Calu3 (cell line): ENCODE measurements around the gene BIRC6. TPM values are rescaled to one million over a fixed set of nuclear protein-coding genes. Genes with fewer than 3 reads are reported as not detected.
"Not testable (repeated sequence)": the region's sequence is repeated elsewhere in the genome, so short reads cannot be mapped to it uniquely, and the experiment has no call there.

Experiments used
- BruUV-seq: library from RNA; stranded (reverse); fragments of 400-500 nt; replicated peaks from 2 replicates; lab custom pipeline; 2021; lab: Mats Ljungman, UMichigan
- CTCF ChIA-PET: fragments of 300-600 bp; sonication (Branson Sonifier 250); formaldehyde crosslinking; loops from one replicate; lab custom pipeline; 2022; ENCODE audit warnings: antibody characterized with exemption; lab: Charles Lee
- DNase-seq: peaks from one replicate; pipeline ENCODE4 v3.0.0; 2022
- H3K27ac Mint-ChIP-seq: one replicate; pipeline ENCODE4 v1.8.0; 2022; ENCODE audit warnings: mixed read lengths; ENCODE audit not compliant: unreplicated experiment
- H3K27me3 Mint-ChIP-seq: one replicate; pipeline ENCODE4 v1.8.0; 2022; ENCODE audit warnings: mixed read lengths; ENCODE audit not compliant: unreplicated experiment
- H3K36me3 Mint-ChIP-seq: one replicate; pipeline ENCODE4 v1.8.0; 2022; ENCODE audit warnings: mild to moderate bottlenecking, moderate library complexity, mixed read lengths; ENCODE audit not compliant: insufficient read depth, unreplicated experiment
- H3K4me1 Mint-ChIP-seq: one replicate; pipeline ENCODE4 v1.8.0; 2022; ENCODE audit warnings: mild to moderate bottlenecking, low read depth, mixed read lengths; ENCODE audit not compliant: unreplicated experiment
- H3K4me3 Mint-ChIP-seq: one replicate; pipeline ENCODE4 v1.8.0; 2022; ENCODE audit warnings: mild to moderate bottlenecking, low read depth, moderate library complexity, mixed read lengths; ENCODE audit not compliant: unreplicated experiment
- H3K9me3 Mint-ChIP-seq: one replicate; pipeline ENCODE4 v1.8.0; 2022; ENCODE audit warnings: low read depth, mixed read lengths; ENCODE audit not compliant: unreplicated experiment
- intact Hi-C: fragments of 100-400 bp; cut with micrococcal nuclease; formaldehyde crosslinking; loops from one replicate; pipeline ENCODE4 v1.10.0; 2022; ENCODE audit not compliant: unreplicated experiment
- total RNA-seq: library from RNA; stranded (reverse); gene quantifications from 2 replicates; pipeline ENCODE4 v1.2.3, GENCODE V29; 2022
- TF ChIP-seq, protein P1 (sequence below): fragments of 200-600 bp; IDR thresholded peaks from one replicate; pipeline ENCODE4 v1.8.0; 2022; ENCODE audit warnings: antibody characterized with exemption; ENCODE audit not compliant: unreplicated experiment

Gene BIRC6
- total RNA-seq, 1 experiment from 2014 or later, result 91.0 TPM

DNA sequence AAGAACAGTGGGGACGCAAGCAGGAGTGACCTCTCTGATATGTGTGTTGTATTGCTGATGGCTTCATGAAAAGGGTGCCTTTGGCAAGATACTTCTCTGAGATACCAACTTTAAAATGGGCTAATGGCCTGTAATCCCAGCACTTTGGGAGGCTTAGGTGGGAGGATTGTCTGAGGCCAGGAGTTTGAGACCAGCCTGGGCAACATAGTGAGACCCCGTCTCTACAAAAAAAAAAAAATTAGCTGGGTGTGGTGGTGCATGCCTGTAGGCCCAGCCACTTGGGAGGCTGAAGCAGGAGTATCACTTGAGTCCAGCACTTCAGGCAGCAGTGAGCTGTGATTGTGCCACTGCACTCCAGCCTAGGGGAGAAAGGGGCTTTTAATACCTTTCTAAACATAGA is 9.8 kb downstream of the BIRC6 start:
- Mint-ChIP-seq H3K4me1 (peaks cover 10% of the 10 kb centered on the region), H3K27ac (no peak overlapping the region), H3K27me3 (no peaks in the 10 kb centered on the region), H3K9me3 (no peaks in the 10 kb centered on the region), H3K36me3 (no peaks in the 10 kb centered on the region), H3K4me3 (no peak overlapping the region)
- DNase-seq, result no peak
- TF ChIP-seq, protein P1, sequence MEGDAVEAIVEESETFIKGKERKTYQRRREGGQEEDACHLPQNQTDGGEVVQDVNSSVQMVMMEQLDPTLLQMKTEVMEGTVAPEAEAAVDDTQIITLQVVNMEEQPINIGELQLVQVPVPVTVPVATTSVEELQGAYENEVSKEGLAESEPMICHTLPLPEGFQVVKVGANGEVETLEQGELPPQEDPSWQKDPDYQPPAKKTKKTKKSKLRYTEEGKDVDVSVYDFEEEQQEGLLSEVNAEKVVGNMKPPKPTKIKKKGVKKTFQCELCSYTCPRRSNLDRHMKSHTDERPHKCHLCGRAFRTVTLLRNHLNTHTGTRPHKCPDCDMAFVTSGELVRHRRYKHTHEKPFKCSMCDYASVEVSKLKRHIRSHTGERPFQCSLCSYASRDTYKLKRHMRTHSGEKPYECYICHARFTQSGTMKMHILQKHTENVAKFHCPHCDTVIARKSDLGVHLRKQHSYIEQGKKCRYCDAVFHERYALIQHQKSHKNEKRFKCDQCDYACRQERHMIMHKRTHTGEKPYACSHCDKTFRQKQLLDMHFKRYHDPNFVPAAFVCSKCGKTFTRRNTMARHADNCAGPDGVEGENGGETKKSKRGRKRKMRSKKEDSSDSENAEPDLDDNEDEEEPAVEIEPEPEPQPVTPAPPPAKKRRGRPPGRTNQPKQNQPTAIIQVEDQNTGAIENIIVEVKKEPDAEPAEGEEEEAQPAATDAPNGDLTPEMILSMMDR, result no peak
- CTCF ChIA-PET, result no interaction called here
- no TSS peak for BruUV-seq
- intact Hi-C loops, result no loop called here

DNA sequence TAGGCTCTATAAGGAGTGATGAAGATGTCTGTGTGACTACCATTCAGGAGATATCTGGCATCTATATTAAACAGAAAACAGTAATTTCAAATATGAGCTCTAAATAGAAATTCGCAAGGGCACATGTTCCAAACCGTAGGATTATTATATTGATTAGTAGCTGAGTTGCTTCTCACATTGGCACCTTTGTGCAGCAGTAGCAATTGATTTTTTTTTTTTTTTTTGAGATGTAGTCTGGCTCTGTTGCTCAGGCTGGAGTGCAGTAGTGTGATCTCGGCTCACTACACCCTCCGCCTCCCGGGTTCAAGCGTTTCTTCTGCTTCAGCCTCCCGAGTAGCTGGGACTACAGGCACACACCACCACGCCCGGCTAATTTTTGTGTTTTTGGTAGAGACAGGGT is 12.4 kb downstream of the BIRC6 start:
- Mint-ChIP-seq H3K27me3 (no peaks in the 10 kb centered on the region), H3K9me3 (no peaks in the 10 kb centered on the region), H3K27ac (no peak overlapping the region), H3K4me3 (no peak overlapping the region), H3K4me1 (peaks cover 1% of the 10 kb centered on the region), H3K36me3 (peaks cover 6% of the 10 kb centered on the region)
- CTCF ChIA-PET, result no interaction called here
- intact Hi-C loops, result no loop called here
- TF ChIP-seq, protein P1, result no peak
- BruUV-seq, result no TSS peak
- DNase-seq, result no peak

DNA sequence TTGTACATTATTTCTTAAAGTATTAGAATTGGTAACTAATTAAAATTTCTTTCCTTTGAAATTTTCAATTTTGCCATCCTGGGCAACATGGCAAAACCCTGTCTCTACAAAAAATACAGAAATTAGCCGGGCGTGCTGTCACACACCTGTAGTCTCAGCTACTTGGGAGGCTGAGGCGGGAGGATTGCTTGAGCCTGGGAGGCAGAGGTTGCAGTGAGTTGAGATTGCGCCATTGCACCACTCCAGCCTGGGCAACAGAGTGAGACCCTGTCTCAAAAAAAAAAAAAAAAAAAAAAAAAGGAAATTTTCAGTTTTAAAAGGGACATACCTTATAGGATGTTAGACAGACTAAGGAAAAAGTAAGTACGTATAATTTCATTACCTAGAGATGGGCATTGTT is 14.1 kb downstream of the BIRC6 start:
- H3K9me3 Mint-ChIP-seq, DNase-seq, H3K4me1 Mint-ChIP-seq, H3K4me3 Mint-ChIP-seq, H3K36me3 Mint-ChIP-seq, H3K27ac Mint-ChIP-seq, H3K27me3 Mint-ChIP-seq, intact Hi-C loops, BruUV-seq: not testable (repeated sequence)
- CTCF ChIA-PET, result interaction anchor here (0.6 kb wide), 1 partner anchor 335 kb away, joined by 4 read pairs; no protein-coding TSS in a partner anchor

DNA sequence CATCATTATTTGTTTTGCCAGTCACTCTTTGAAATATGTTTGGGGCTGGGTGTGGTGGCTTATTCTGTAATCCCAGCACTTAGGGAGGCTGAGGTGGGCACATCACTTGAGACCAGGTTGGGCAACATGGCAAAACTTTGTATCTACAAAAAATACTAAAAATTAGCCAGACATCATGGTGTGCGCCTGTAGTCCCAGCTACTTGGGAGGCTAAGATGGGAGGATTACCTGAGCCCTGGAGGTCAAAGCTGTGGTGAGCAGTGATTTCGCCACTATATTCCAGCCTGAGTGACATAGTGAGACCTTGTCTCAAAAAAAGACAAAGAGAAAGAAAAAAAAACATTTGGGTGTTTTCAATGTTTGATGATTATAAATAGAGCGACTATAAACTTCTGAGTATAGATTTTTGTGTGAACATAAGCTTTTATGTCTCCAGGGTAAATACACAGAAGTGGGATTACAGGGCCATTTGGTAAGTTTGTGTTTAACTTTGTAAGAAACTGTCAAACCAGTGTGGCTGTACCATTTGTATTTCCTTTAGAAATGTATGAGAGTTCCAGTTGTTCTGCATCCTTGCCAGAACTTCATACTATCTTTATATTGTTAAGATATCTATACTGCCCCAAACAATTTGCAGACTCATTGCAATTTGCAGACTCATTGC is 15.8 kb downstream of the BIRC6 start:
- intact Hi-C loops, result no loop called here
- no peak for DNase-seq
- Mint-ChIP-seq H3K4me1 (peaks cover 6% of the 10 kb centered on the region), H3K9me3 (no peaks in the 10 kb centered on the region), H3K27ac (no peak overlapping the region), H3K4me3 (no peak overlapping the region), H3K36me3 (peaks cover 6% of the 10 kb centered on the region), H3K27me3 (no peaks in the 10 kb centered on the region)
- BruUV-seq, result no TSS peak
- TF ChIP-seq, protein P1, result no peak
- CTCF ChIA-PET, result interaction anchor here (0.7 kb wide), 1 partner anchor 8 kb away, joined by 5 read pairs; no protein-coding TSS in a partner anchor

DNA sequence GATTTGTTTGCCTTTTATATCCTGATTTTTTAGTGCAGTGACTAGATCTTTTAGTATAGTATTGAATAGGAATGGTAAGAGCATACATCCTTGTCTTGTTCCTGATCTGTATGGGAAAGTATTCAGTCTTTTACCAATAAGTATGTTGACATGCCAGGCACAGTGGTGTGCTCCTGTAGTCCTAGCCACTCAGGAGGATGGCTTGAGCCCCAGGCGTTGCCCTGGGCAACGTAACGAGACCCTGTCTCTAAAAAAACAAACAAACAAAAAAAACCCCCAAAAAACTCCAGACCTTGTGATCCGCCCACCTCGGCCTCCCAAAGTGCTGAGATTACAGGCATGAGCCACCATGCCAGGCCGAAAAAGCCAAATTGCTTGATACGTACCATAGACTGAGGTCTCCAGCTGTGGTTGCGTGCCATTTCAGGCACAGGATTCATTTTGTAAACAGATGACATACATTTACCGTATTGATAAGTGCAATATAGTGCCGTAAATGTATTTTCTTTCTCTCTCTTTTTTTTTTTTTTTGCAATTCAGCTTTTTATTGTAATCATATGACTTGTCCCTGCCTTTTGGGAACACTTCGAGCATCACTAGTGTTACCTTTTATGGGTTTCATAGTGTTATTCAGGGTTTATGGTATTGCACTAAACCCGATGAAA is 18.5 kb downstream of the BIRC6 start:
- CTCF ChIA-PET, result no interaction called here
- Mint-ChIP-seq H3K9me3 (no peaks in the 10 kb centered on the region), H3K27ac (no peak overlapping the region), H3K4me1 (peaks cover 9% of the 10 kb centered on the region), H3K36me3 (peaks cover 6% of the 10 kb centered on the region), H3K27me3 (no peaks in the 10 kb centered on the region), H3K4me3 (no peak overlapping the region)
- no TSS peak for BruUV-seq
- no peak for DNase-seq
- TF ChIP-seq, protein P1, result no peak
- intact Hi-C loops, result no loop called here
